HG03135 (cell line): ENCODE measurements around the gene SCMH1.
"Not testable (repeated sequence)": the region's sequence is repeated elsewhere in the genome, so short reads cannot be mapped to it uniquely, and the experiment has no call there.

ENCODE experiments used
- ATAC-seq: cut with Tn5 transposase; IDR thresholded peaks from one replicate; pipeline ENCODE4 v1.9.1; 2021; ENCODE audit warnings: mild to moderate bottlenecking, moderate library complexity; ENCODE audit not compliant: unreplicated experiment

SCMH1 gene

GRCh38 chr1:41251120-41251519 is 9.0 kb upstream of the SCMH1 start:
- ATAC-seq: not testable (repeated sequence)

- no peak for ATAC-seq
Observed at GRCh38 chr1:41249319-41249718, 7.2 kb upstream of the SCMH1 start.

GRCh38 chr1:41246568-41246967 is 4.5 kb upstream of the SCMH1 start:
- no peak for ATAC-seq

GRCh38 chr1:41245659-41246058 is 3.6 kb upstream of the SCMH1 start:
- ATAC-seq: no peak

- no peak for ATAC-seq
Observed at GRCh38 chr1:41243079-41243385, 926 bp upstream of the SCMH1 start.

GRCh38 chr1:41242342-41243078 is 404 bp upstream of the SCMH1 start:
- ATAC-seq: peak; percentile 24

- ATAC-seq: peak; percentile 44
Observed at GRCh38 chr1:41241354-41241748, 755 bp downstream of the SCMH1 start.

GRCh38 chr1:41240781-41241353 is 1.2 kb downstream of the SCMH1 start:
- ATAC-seq: no peak

GRCh38 chr1:41239988-41240610 is 2.0 kb downstream of the SCMH1 start:
- ATAC-seq: no peak

- no peak for ATAC-seq
Observed at GRCh38 chr1:41238311-41238988, 3.7 kb downstream of the SCMH1 start.

GRCh38 chr1:41236781-41237180 is 5.3 kb downstream of the SCMH1 start:
- ATAC-seq: no peak

- no peak for ATAC-seq
Observed at GRCh38 chr1:41235893-41236292, 6.2 kb downstream of the SCMH1 start.

- no peak for ATAC-seq
Observed at GRCh38 chr1:41233708-41234107, 8.4 kb downstream of the SCMH1 start.

GRCh38 chr1:41232305-41232704 is 9.8 kb downstream of the SCMH1 start:
- no peak for ATAC-seq

GRCh38 chr1:41230656-41231055 is 11.4 kb downstream of the SCMH1 start:
- ATAC-seq: no peak

- ATAC-seq: not testable (repeated sequence)
Observed at GRCh38 chr1:41229219-41229618, 12.9 kb downstream of the SCMH1 start.

- ATAC-seq: no peak
Observed at GRCh38 chr1:41226815-41227434, 15.2 kb downstream of the SCMH1 start.

- ATAC-seq: no peak
Observed at GRCh38 chr1:41225495-41225894, 16.6 kb downstream of the SCMH1 start.

- peak; percentile 63 for ATAC-seq
Observed at GRCh38 chr1:41222496-41222895, 19.6 kb downstream of the SCMH1 start.

- ATAC-seq: no peak
Observed at GRCh38 chr1:41221995-41222394, 20.1 kb downstream of the SCMH1 start.

- no peak for ATAC-seq
Observed at GRCh38 chr1:41218152-41218551, 24.0 kb downstream of the SCMH1 start.
